ENCODE results near the gene SSX2IP. TPM values are rescaled to one million over a fixed set of nuclear protein-coding genes. Genes with fewer than 3 reads are reported as not detected.

The SSX2IP gene, protein sequence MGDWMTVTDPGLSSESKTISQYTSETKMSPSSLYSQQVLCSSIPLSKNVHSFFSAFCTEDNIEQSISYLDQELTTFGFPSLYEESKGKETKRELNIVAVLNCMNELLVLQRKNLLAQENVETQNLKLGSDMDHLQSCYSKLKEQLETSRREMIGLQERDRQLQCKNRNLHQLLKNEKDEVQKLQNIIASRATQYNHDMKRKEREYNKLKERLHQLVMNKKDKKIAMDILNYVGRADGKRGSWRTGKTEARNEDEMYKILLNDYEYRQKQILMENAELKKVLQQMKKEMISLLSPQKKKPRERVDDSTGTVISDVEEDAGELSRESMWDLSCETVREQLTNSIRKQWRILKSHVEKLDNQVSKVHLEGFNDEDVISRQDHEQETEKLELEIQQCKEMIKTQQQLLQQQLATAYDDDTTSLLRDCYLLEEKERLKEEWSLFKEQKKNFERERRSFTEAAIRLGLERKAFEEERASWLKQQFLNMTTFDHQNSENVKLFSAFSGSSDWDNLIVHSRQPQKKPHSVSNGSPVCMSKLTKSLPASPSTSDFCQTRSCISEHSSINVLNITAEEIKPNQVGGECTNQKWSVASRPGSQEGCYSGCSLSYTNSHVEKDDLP
- total RNA-seq: 5.6 and 7.1 TPM in 2 replicates

DNA sequence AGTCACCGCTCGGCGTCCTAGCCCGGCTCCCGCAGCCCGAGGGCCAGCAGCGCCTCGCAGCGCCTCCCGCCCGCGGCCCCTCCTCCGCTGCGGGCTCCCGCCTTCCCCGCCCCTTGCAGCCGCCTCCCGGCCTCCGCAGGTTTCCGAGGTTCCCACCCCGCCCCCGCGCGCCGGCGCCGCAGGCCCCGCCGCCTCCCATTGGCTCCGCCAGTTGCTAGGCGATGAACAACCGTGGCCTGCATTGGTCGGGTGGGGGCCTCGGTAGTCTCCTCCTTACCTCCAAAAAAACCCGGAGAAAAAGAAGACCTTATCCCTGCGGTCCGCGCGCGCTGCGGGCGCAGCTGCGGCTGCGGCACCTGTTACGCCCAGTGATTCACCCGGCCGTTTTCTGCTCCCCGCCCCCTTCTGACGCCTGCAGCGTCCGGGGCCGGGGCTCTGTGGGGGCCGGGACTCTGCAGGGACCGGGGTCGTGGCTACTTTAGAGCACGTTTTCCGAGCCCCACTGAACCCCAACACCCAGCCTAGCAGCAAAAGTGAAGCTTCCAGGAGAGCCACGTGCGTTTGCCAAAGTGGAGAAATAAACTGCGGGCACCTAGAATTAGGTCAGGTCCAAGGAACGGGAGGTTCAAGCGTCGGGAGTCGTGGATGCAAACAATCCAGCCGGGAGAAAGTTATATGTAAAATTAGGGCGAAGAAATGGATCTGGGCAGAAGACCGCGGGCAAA is at the start of gene SSX2IP:
TSS of gene SSX2IP (minus strand) at position 65 of the 725 bp plus-strand sequence. CDS start 19,242 bp downstream, outside the sequence.

Other genes starting within 250 kb of the SSX2IP start
- gene RPF1, start 211.2 kb downstream of the SSX2IP start, total RNA-seq: 20.9 and 25.9 TPM in 2 replicates
- gene SPATA1, start 184.1 kb downstream of the SSX2IP start, total RNA-seq: 0.85 TPM in 1 of 2 replicates, not detected in the other
- 83.5 and 118 TPM in 2 replicates for gene GNG5, start 183.9 kb downstream of the SSX2IP start, total RNA-seq
- 10.2 and 11.1 TPM in 2 replicates for gene CTBS, start 116.0 kb downstream of the SSX2IP start, total RNA-seq
- 0.51 and 0.58 TPM in 2 replicates for gene LPAR3, start 202.7 kb upstream of the SSX2IP start, total RNA-seq

Data from pericardium fibroblast (primary cell).